Adrenal gland (tissue), 12 donors: Measurements from ENCODE around the gene WASHC2C. TPM values are rescaled to one million over a fixed set of nuclear protein-coding genes. Genes with fewer than 3 reads are reported as not detected.
"Not testable (repeated sequence)": the region's sequence is repeated elsewhere in the genome, so short reads cannot be mapped to it uniquely, and the experiment has no call there.

Source experiments
- DNase-seq, 7 donors: peaks; one replicate each; pipeline ENCODE4 v3.0.0-alpha.2; 2019 to 2020
- H3K27ac ChIP-seq, 5 donors: fragments of 200-600 bp; sonication (generic) in 4 of 5; 1 replicate in 3 of 5; 2 replicates in 2 of 5; pipeline versions ENCODE4 v1.5.1 to v1.8.0; 2016 to 2020; ENCODE audit warnings: mild to moderate bottlenecking in 1 of 5
- H3K27me3 ChIP-seq: fragments of 200-600 bp; 2 replicates; pipeline ENCODE4 v1.8.0; 2021
- H3K36me3 ChIP-seq, 2 donors: fragments of 200-600 bp; replicated peaks in 1 of 2; 1 replicate in 1 of 2; 2 replicates in 1 of 2; pipeline versions ENCODE4 v1.5.1 to v1.8.0; 2018 to 2022
- H3K4me1 ChIP-seq, 2 donors: fragments of 200-600 bp; replicated peaks in 1 of 2; 1 replicate in 1 of 2; 2 replicates in 1 of 2; pipeline versions ENCODE4 v1.5.1 to v1.8.0; 2018 to 2021
- H3K4me3 ChIP-seq, 4 donors: fragments of 200-600 bp; sonication (generic) in 3 of 4; one replicate each; pipeline ENCODE4 v1.5.1; 2016 to 2018
- H3K9me3 ChIP-seq, 3 donors: fragments of 200-600 bp; sonication (generic) in 1 of 3; replicated peaks in 1 of 3; 1 replicate in 2 of 3; 2 replicates in 1 of 3; pipeline versions ENCODE4 v1.5.1 to v1.8.0; 2016 to 2021
- CTCF ChIP-seq, 6 experiments: fragments of 450-650 bp in 4 of 6; fragments of 200-600 bp in 2 of 6; sonication (generic) in 1 of 6; IDR thresholded peaks; 1 replicate in 5 of 6; 2 replicates in 1 of 6; pipeline versions ENCODE4 v1.5.1 to v1.8.0; 2016 to 2021; ENCODE audit warnings: antibody characterized with exemption in 6 of 6, mild to moderate bottlenecking in 2 of 6, moderate library complexity in 1 of 6
- WGBS, 4 donors: extraction: QIAGEN DNeasy Blood & Tissue Kit in 2 of 4; methylation state at CpG; one replicate each; pipeline versions ENCODE4 v1.1.5 to v1.1.7; 2013 to 2017; 5-methylcytosine and 5-hydroxymethylcytosine counted together
- intact Hi-C, 2 donors: fragments of 100-400 bp; cut with DNase I; formaldehyde crosslinking; loops; one replicate each; pipeline versions ENCODE4 v1.14.1 to v1.15.0; 2022 to 2023
- polyA plus RNA-seq, 3 donors: library from polyadenylated mRNA; stranded (reverse); fragments of 200-250 nt in 2 of 3; fragments of 350-450 nt in 1 of 3; fragmentation: Illumina TruSeq in 1 of 3; extraction: RNeasy Lipid Tissue Mini Kit (QIAGEN cat#74804) in 1 of 3; gene quantifications; one replicate each; pipeline ENCODE4 v1.2.3, GENCODE V29; 2013 to 2014
- total RNA-seq, 9 donors: library from RNA; depleted of rRNA in 4 of 9; stranded (reverse); fragments of >200 nt in 4 of 9; fragments of 120-200 nt in 1 of 9; fragmentation: NEBNext Ultra II Directional in 1 of 9; extraction: Animal tissue kit (Norgen Biotek cat#: 25700) in 1 of 9; gene quantifications; one replicate each; pipeline versions ENCODE4 v1.1.0 to v1.2.4, GENCODE V29; 2013 to 2023
- donor health status: healthy with polysubstance abuse.
- donor health status: Bipolar disorder and iron deficiency.
- donor health status: DM: yes; HTN: yes; CAD: no.
- donor health status: DM: no; HTN: no; CAD: no.
- donor health status: DM: no; HTN: no; CAD: no.
- donor health status: DM: yes; HTN: yes; CAD: no.

Gene WASHC2C
- total and polyA plus RNA-seq, 12 donors, result 24.5 to 60.6 (median 36.7) TPM

- H3K4me1 ChIP-seq, H3K9me3 ChIP-seq, intact Hi-C loops, H3K27me3 ChIP-seq, DNase-seq, H3K36me3 ChIP-seq: not testable (repeated sequence)
- peak overlapping the region; percentile 63 to 92 (median 90) for H3K4me3 ChIP-seq
- WGBS, 4 donors, result 1 to 2% (median 2%) methylated on average over 20 to 26 of the region's 45 CpGs; no CpG with 5 or more reads in 1 of the 4 donors
- H3K27ac ChIP-seq, result peak overlapping the region; percentile 48 to 97 (median 90)
Observed at GRCh38 chr10:45727421-45727965, 427 bp downstream of the WASHC2C start.

- H3K36me3 ChIP-seq, H3K27ac ChIP-seq, H3K4me3 ChIP-seq, intact Hi-C loops, H3K4me1 ChIP-seq, DNase-seq, H3K27me3 ChIP-seq, H3K9me3 ChIP-seq: not testable (repeated sequence)
- WGBS, 4 donors, result 88 to 100% (median 94%) methylated on average over 1 of the region's 2 CpGs
Observed at GRCh38 chr10:45734449-45734848, 7.4 kb downstream of the WASHC2C start.

GRCh38 chr10:45734867-45735266 is 7.8 kb downstream of the WASHC2C start:
- H3K36me3 ChIP-seq, DNase-seq, H3K9me3 ChIP-seq, H3K4me1 ChIP-seq, intact Hi-C loops, H3K27ac ChIP-seq, H3K27me3 ChIP-seq, H3K4me3 ChIP-seq: not testable (repeated sequence)
- WGBS, 4 donors, result 100% methylated on average over 1 of the region's 1 CpG; no CpG with 5 or more reads in 1 of the 4 donors
- peak in 3 of 6 experiments; percentile 5 to 37 (median 10) for TF ChIP-seq CTCF (IDR thresholded peaks at IDR 0.05)

GRCh38 chr10:45741559-45741958 is 14.5 kb downstream of the WASHC2C start:
- H3K27ac ChIP-seq, H3K9me3 ChIP-seq, H3K27me3 ChIP-seq, DNase-seq, intact Hi-C loops, H3K4me1 ChIP-seq, H3K4me3 ChIP-seq, H3K36me3 ChIP-seq: not testable (repeated sequence)
- WGBS, 4 donors, result 78 to 89% (median 83%) methylated on average over 7 of the region's 7 CpGs

- intact Hi-C loops, H3K9me3 ChIP-seq, H3K27ac ChIP-seq, H3K4me3 ChIP-seq, H3K27me3 ChIP-seq, H3K4me1 ChIP-seq, H3K36me3 ChIP-seq, DNase-seq: not testable (repeated sequence)
- 95 to 100% (median 96%) methylated on average over 1 to 6 of the region's 7 CpGs for WGBS, 4 donors
Observed at GRCh38 chr10:45742014-45742413, 14.9 kb downstream of the WASHC2C start.

GRCh38 chr10:45751141-45751540 is 24.1 kb downstream of the WASHC2C start:
- intact Hi-C loops, H3K27ac ChIP-seq, H3K9me3 ChIP-seq, H3K4me3 ChIP-seq, H3K4me1 ChIP-seq, DNase-seq, H3K36me3 ChIP-seq, H3K27me3 ChIP-seq: not testable (repeated sequence)
- WGBS, 4 donors, result 87 to 100% (median 95%) methylated on average over 1 to 2 of the region's 4 CpGs

GRCh38 chr10:45752210-45752609 is 25.1 kb downstream of the WASHC2C start:
- H3K36me3 ChIP-seq, H3K4me3 ChIP-seq, intact Hi-C loops, H3K27me3 ChIP-seq, DNase-seq, H3K9me3 ChIP-seq, H3K4me1 ChIP-seq, H3K27ac ChIP-seq: not testable (repeated sequence)
- WGBS, 4 donors, result 81 to 93% (median 91%) methylated on average over 3 to 4 of the region's 5 CpGs

- WGBS, 4 donors, result 87 to 97% (median 91%) methylated on average over 5 to 7 of the region's 7 CpGs
- H3K36me3 ChIP-seq, DNase-seq, H3K27ac ChIP-seq, H3K4me1 ChIP-seq, H3K4me3 ChIP-seq, H3K9me3 ChIP-seq, H3K27me3 ChIP-seq, intact Hi-C loops: not testable (repeated sequence)
Observed at GRCh38 chr10:45753979-45754495, 27.0 kb downstream of the WASHC2C start.

GRCh38 chr10:45755083-45755482 is 28.0 kb downstream of the WASHC2C start:
- WGBS, 4 donors, result 81 to 96% (median 92%) methylated on average over 3 to 5 of the region's 5 CpGs

GRCh38 chr10:45756065-45756464 is 29.0 kb downstream of the WASHC2C start:
- H3K27me3 ChIP-seq, H3K4me1 ChIP-seq, DNase-seq, H3K27ac ChIP-seq, H3K9me3 ChIP-seq, H3K36me3 ChIP-seq, H3K4me3 ChIP-seq, intact Hi-C loops: not testable (repeated sequence)
- WGBS, 4 donors, result 96 to 100% (median 100%) methylated on average over 1 of the region's 3 CpGs

More at GRCh38 chr10:45755083-45755482, 28.0 kb downstream of the WASHC2C start:
- H3K9me3 ChIP-seq, H3K27ac ChIP-seq, DNase-seq, H3K4me3 ChIP-seq, H3K27me3 ChIP-seq, H3K4me1 ChIP-seq, intact Hi-C loops, H3K36me3 ChIP-seq: not testable (repeated sequence)
